Right cardiac atrium (tissue), 5 donors: ENCODE results near the gene EBF3. TPM values are rescaled to one million over a fixed set of nuclear protein-coding genes. Genes with fewer than 3 reads are reported as not detected.

Experiments
- ATAC-seq, 2 donors: fragments of 200-7000 bp; cut with Tn5 transposase; one replicate each; pipeline versions ENCODE4 v1.8.0 to v1.9.1; 2020; ENCODE audit warnings: moderate library complexity in 2 of 2, mild to moderate bottlenecking in 1 of 2
- DNase-seq, 3 donors: peaks; one replicate each; pipeline ENCODE4 v3.0.0-alpha.2; 2020
- H3K27ac ChIP-seq: one replicate; pipeline ENCODE4 v1.5.1; 2013; ENCODE audit warnings: mild to moderate bottlenecking, low read length, control low read depth, moderate library complexity
- H3K27me3 ChIP-seq: one replicate; pipeline ENCODE4 v1.6.1; 2013; ENCODE audit not compliant: control insufficient read depth, insufficient read depth
- H3K4me1 ChIP-seq: one replicate; pipeline ENCODE4 v1.6.1; 2013; ENCODE audit warnings: low read length; ENCODE audit not compliant: control insufficient read depth, insufficient read depth
- H3K4me3 ChIP-seq: one replicate; pipeline ENCODE4 v1.5.1; 2013; ENCODE audit warnings: low read length, control low read depth
- H3K9me3 ChIP-seq: one replicate; pipeline ENCODE4 v1.6.1; 2013; ENCODE audit warnings: low read length; ENCODE audit not compliant: control insufficient read depth
- WGBS: extraction: QIAGEN DNeasy Blood & Tissue Kit; methylation state at CpG from one replicate; pipeline ENCODE4 v1.1.7; 2013; 5-methylcytosine and 5-hydroxymethylcytosine counted together
- intact Hi-C, 4 donors: fragments of 100-400 bp; cut with DNase I; formaldehyde crosslinking; loops; one replicate each; pipeline versions ENCODE4 v1.11.0 to v1.14.0; 2022 to 2023
- polyA plus RNA-seq: library from polyadenylated mRNA; stranded (reverse); fragments of 200-250 nt; gene quantifications from one replicate; pipeline ENCODE4 v1.2.3, GENCODE V29; 2013
- total RNA-seq, 4 donors: library from RNA; stranded (reverse); fragmentation: NEBNext Ultra II Directional; extraction: Animal tissue kit (Norgen Biotek cat#: 25700); gene quantifications; one replicate each; pipeline ENCODE4 v1.2.1, GENCODE V29; 2021
- donor health status: healthy with polysubstance abuse.
- donor health status: DM: no; HTN: yes; CAD: no.
- donor health status: DM: no; HTN: no; CAD: no.
- donor health status: DM: no; HTN: yes; CAD: no; lungs with severe emphysema.
- donor health status: DM: yes; HTN: yes; CAD: no.

The EBF3 gene
- total and polyA plus RNA-seq, 5 donors = 4.4 to 9.7 (median 8.5) TPM

DNA sequence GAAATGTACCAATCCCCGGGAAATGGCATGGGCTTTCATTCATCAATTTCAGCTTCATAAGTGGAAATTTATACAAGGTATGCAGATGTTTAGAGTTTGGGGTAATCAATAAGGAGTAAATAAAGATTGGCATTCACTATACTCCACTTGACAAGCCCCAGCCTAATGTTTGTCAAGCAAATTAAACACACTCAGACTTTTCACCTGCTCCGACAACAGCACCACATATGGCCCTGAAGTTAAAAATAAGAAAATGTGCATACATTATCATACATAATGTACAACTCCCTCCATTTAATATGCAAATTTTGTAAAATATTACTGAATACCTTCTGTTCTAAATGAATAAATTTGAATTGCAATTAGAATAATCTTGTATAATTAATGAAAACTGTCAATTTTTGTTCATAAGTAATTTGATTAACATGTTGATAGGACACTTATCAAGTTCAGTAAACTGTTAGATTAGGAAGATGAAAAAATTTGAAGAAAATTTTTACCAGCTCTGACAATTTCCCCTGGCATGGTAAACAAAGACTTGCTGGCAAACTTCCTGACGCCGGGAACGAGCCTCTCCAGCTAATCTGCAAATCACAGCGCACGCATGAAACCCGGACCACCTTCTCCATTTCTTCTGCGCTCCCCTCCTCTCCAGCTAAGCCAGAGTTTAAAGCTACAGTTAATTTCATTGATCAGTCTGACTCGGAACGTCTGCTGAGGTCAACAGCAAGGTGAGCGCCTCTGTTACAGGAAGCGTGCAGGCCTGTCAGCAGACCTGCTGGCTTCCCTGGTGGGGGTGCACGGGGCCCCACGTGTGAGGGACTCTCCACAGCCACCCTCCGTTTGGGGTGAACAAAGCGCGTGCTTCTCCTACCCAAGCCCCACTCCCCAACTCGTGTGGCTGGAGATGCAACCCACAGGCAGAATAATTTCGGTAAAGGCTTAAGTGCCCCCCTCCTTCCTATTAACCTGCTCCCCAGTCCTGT lies 70.7 kb downstream of the EBF3 start:
- DNase-seq (no peak), ATAC-seq (no peak)
- no peak overlapping the region for H3K27ac ChIP-seq
- H3K4me1 ChIP-seq = peaks cover 6% of the 10 kb centered on the region
- WGBS = 64% methylated on average over 20 of the region's 20 CpGs
- H3K4me3 ChIP-seq = peak overlapping the region; percentile 3
- no peaks in the 10 kb centered on the region for H3K27me3 ChIP-seq
- no peaks in the 10 kb centered on the region for H3K9me3 ChIP-seq
- intact Hi-C loops = loop anchor here in 3 of 4 donors (5.0 to 10.0 kb wide), 3 partner anchors 51 to 69 kb away; partner anchors contain the start of gene EBF3 (in 1 of the 3)

DNA sequence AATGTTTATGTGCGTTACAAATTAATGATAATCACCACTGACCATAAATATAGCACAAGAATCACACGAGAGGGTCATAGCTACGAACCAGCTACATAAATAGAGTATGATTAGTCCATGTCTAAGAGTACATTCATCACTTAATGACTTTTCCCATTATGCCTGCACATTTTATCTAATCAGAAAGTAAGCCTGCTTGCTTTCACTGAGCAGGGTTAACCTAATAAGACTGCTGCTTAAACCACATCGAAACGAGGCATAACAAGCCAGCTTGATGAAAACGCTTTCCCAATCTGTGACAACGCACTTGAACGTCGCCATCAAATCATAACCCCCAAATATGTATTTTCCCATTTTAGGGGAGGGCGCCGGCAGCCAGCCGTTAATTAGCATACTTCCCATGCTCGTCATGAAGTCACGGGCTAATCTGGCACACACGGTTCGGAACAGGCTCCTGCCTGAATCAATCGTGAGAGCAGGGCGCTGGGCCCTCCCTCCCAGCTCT lies 71.5 kb downstream of the EBF3 start:
- no peaks in the 10 kb centered on the region for H3K27me3 ChIP-seq
- ATAC-seq = peak in 1 of 2 donors; percentile 54
- intact Hi-C loops = loop anchor here in 3 of 4 donors (5.0 to 10.0 kb wide), 3 partner anchors 52 to 70 kb away; partner anchors contain the start of gene EBF3 (in 1 of the 3)
- H3K4me3 ChIP-seq = peak overlapping the region; percentile 3
- H3K9me3 ChIP-seq = no peaks in the 10 kb centered on the region
- DNase-seq = peak in 1 of 3 donors; percentile 59
- H3K27ac ChIP-seq = peak overlapping the region; percentile 53
- 25% methylated on average over 18 of the region's 18 CpGs for WGBS
- peaks cover 6% of the 10 kb centered on the region for H3K4me1 ChIP-seq

DNA sequence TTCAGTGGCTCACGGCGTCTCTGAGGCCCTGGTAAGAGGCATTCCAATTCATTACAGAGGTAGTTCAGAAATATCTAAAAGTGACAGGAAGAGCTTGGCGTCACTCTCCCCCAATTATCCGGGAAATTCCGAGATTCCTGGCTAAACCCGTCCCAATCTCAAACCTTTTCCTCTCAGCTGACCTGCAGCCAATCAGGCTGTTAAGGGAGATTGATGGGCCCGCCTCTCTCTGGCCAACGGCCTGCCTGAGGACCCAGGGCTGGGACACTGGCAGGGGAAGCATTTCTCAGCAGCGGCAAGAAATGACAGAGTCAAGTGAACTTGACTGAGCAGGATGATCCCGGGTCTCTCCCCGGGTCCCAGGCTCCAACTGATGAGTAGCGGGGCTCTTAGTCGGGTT lies 72.3 kb downstream of the EBF3 start:
- Histone ChIP-seq H3K4me1 (peaks cover 6% of the 10 kb centered on the region), H3K9me3 (no peaks in the 10 kb centered on the region), H3K27me3 (no peaks in the 10 kb centered on the region), H3K27ac (peak overlapping the region; percentile 87), H3K4me3 (no peak overlapping the region)
- intact Hi-C loops = loop anchor here in 3 of 4 donors (5.0 to 10.0 kb wide), 3 partner anchors 53 to 70 kb away; partner anchors contain the start of gene EBF3 (in 1 of the 3)
- 62% methylated on average over 13 of the region's 13 CpGs for WGBS
- peak in 2 of 3 donors; percentile 59 to 75 for DNase-seq
- peak; percentile 59 to 70 for ATAC-seq

DNA sequence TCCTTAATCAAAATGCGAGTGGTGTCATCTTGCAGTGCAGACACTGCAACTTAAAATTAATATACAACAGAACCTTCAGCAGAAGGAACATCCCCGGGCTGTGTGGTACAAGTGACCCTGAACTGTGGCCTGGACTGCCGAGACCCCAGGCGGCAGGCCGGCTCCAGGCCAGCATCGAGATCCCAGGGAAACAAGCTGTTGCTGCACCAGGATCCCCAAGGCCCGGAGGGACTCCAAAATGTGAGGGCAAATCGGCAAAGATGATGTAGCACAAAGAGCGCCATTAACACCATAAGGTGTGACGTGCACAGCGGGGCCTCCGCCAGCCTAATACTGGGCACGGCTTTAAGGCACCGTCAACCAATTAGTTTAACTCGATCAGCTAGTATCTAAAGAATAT lies 73.9 kb downstream of the EBF3 start:
- H3K27ac ChIP-seq = no peak overlapping the region

DNA sequence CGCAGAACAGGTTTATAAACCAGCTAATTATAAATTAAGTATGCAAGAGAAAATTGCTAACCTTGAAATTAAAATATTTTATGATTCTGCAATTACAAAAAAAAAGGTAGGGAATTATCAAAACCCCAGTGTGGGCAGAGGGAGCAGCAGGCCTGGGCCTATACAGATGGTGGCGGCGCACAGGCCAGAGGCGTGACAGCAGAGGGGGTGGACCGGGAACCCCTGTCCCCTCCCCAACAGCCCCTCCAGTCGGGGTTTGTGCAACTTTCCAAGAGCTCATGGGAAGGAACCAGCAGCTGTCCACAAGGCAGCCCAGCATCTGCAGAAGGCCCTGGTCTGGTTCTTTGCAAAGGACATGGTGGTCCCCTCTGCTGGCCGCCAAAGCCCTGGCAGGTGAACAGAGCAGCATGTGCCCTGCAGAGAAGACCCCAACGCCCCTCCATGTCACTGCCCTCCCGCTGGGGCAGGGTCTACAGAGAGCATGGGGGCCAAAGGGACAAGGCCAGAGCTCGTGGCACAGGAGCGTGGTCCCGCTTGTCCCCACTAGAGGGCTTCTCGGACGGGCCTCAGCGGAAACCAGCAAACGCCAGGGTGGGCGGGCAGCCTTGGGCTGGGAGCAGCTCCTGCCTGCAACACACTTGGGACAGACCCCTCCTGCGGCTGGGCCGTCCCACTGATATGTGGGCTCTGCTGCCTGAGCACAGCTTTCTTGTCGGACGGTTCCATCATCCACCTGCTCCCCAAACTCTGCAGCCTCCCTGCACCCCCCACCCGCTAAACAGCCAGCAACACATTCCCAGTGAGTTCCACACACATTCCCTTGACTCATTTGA lies 75.1 kb downstream of the EBF3 start:
- peaks cover 6% of the 10 kb centered on the region for H3K4me1 ChIP-seq
- WGBS = 36% methylated on average over 22 of the region's 22 CpGs
- DNase-seq = peak; percentile 79 to 87 (median 87)
- H3K9me3 ChIP-seq = no peaks in the 10 kb centered on the region
- H3K27me3 ChIP-seq = no peaks in the 10 kb centered on the region
- H3K4me3 ChIP-seq = no peak overlapping the region
- ATAC-seq = peak; percentile 66 to 75
- H3K27ac ChIP-seq = peak overlapping the region; percentile 48
- intact Hi-C loops = no loop called here

More for the DNA sequence above, 73.9 kb downstream of the EBF3 start:
- intact Hi-C loops = loop anchor here in 3 of 4 donors (5.0 to 10.0 kb wide), 3 partner anchors 55 to 72 kb away; partner anchors contain the start of gene EBF3 (in 1 of the 3)
- Histone ChIP-seq H3K4me3 (no peak overlapping the region), H3K4me1 (peaks cover 6% of the 10 kb centered on the region), H3K9me3 (no peaks in the 10 kb centered on the region), H3K27me3 (no peaks in the 10 kb centered on the region)
- ATAC-seq = no peak
- DNase-seq = no peak
- 83% methylated on average over 15 of the region's 15 CpGs for WGBS

DNA sequence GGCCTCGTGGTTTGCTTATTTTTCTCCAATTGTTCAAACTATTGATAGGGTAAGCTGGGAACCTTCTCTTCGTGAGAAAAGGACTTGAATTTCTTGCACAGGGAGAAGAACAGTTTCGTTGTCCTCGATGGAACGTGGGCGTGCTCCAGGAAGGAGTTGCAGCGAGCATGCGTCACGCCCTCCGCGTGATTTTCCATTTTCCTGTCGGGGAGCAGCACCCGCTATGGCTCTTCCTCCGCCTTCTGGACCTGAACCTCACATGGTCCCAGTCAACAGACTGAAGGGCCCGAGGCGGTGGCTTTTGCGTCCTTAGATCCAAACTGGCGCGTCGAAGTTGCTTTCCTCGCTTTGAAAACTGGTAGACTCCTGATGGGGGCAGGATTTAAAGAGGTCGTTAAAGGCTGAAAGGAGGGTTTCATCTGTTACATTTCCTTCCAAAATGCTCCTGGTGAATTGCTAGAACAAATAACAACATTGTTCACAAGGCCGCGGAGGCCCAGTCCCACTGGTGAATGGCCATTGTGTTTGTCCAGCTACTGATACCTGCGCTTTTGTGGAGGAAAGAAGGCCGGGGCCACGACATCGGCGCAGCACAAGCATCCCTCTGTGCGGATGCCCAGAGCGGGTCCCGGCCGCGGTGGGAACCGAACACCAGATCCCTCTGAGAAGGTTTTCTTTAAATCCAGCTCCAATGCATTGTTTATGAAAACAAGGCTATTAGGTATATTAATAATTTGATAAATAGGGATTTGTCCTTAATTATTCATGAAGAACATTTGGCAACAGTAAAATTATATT lies 75.9 kb downstream of the EBF3 start:
- Histone ChIP-seq H3K9me3 (no peaks in the 10 kb centered on the region), H3K4me3 (no peak overlapping the region), H3K4me1 (peaks cover 6% of the 10 kb centered on the region), H3K27ac (no peak overlapping the region), H3K27me3 (no peaks in the 10 kb centered on the region)
- WGBS = 92% methylated on average over 35 of the region's 35 CpGs
- no peak for DNase-seq
- intact Hi-C loops = no loop called here
- ATAC-seq = no peak

DNA sequence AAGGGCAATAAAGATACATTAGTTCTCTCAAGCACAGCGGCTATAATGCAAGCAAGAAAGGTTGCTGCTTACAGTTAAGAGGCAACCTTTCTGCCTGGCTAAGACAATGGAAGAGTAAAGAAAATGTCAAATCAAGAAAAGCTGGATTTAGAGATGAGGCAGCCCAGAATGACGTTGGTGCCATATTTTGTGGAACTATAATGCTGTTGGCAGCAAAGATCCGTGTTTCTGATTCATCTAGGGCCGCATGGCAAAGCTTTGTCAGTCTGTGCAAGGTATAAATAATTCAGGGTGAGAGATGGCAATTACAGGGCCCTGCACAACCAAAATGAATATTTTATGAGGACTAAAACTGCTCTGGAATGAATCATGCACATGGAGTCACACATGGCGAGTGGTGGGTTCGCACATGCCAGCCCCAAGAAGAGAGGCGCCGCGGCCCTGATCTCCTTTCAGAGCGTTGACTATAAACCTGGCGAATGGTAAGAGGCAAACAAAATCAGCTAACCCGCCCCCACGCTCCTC lies 76.6 kb downstream of the EBF3 start:
- no peak for DNase-seq
- Histone ChIP-seq H3K27me3 (no peaks in the 10 kb centered on the region), H3K9me3 (no peaks in the 10 kb centered on the region), H3K4me1 (peaks cover 6% of the 10 kb centered on the region), H3K27ac (no peak overlapping the region), H3K4me3 (no peak overlapping the region)
- intact Hi-C loops = no loop called here
- no peak for ATAC-seq
- WGBS = 95% methylated on average over 13 of the region's 13 CpGs

DNA sequence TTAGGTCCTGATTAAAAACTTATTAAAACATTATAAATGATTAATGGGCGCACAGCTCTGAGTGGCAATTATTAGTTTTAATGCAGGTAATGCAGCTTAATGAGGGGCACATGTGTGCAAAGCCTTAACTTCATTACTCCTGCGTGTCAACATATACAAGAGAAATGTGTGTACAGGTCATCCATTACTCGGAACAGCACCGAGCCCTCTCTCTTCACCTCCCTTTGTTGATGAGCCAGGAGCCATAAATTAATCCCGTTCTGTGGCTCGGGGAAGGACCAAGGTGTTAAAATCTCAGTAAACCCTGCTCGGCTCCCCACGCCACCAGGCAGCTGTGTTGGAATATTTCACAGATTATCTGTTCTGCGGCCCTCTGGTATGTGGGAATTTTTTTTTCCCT lies 77.8 kb downstream of the EBF3 start:
- ATAC-seq (no peak), DNase-seq (no peak)
- Histone ChIP-seq H3K4me3 (no peak overlapping the region), H3K27ac (no peak overlapping the region), H3K4me1 (no peaks in the 10 kb centered on the region), H3K27me3 (no peaks in the 10 kb centered on the region), H3K9me3 (no peaks in the 10 kb centered on the region)
- WGBS = 87% methylated on average over 9 of the region's 9 CpGs
- intact Hi-C loops = no loop called here

DNA sequence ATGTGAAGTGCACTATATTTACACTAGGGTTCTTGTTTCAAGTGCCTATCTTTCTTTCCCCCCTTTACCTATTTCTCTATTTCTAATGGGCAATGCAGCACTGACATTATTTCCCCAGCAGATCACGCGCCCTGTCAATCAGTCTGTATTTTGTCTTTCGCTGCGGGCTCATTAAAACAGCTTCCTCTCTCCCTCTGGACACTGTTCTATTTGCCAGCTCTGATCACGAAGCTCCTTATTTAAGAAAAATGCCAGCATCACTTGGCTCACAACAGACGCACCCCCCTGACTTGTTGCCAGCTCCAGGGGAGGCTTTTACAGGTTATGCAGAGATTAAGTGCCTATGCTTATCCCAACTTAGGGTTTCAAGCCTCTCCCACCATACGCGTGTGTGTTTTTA lies 78.5 kb downstream of the EBF3 start:
- Histone ChIP-seq H3K9me3 (no peaks in the 10 kb centered on the region), H3K4me3 (no peak overlapping the region), H3K27ac (no peak overlapping the region), H3K4me1 (no peaks in the 10 kb centered on the region), H3K27me3 (no peaks in the 10 kb centered on the region)
- no peak for ATAC-seq
- intact Hi-C loops = no loop called here
- WGBS = 87% methylated on average over 8 of the region's 8 CpGs
- no peak for DNase-seq
